Esophagus muscularis mucosa (tissue), 4 donors: ENCODE measurements around the gene DHRS12. TPM values are rescaled to one million over a fixed set of nuclear protein-coding genes. Genes with fewer than 3 reads are reported as not detected.

Experiments used
- DNase-seq: peaks from one replicate; pipeline ENCODE4 v3.0.0-alpha.2; 2017; ENCODE audit errors: extremely low spot score
- H3K27ac ChIP-seq, 4 donors: fragments of 200-600 bp; sonication (generic); replicated peaks in 1 of 4; 1 replicate in 3 of 4; 2 replicates in 1 of 4; pipeline ENCODE4 v1.5.1; 2016 to 2019; ENCODE audit warnings: mild to moderate bottlenecking in 1 of 4
- H3K27me3 ChIP-seq, 4 donors: fragments of 200-600 bp; sonication (generic); one replicate each; pipeline versions ENCODE4 v1.5.1 to v1.6.0; 2016 to 2019
- H3K36me3 ChIP-seq, 4 donors: fragments of 200-600 bp; sonication (generic); one replicate each; pipeline ENCODE4 v1.5.1; 2016 to 2019
- H3K4me1 ChIP-seq, 4 donors: fragments of 200-600 bp; sonication (generic); one replicate each; pipeline ENCODE4 v1.5.1; 2016 to 2019
- H3K4me3 ChIP-seq, 4 donors: fragments of 200-600 bp; sonication (generic); 1 replicate in 2 of 4; 2 replicates in 2 of 4; pipeline ENCODE4 v1.5.1; 2016 to 2019; ENCODE audit warnings: mild to moderate bottlenecking in 4 of 4, moderate library complexity in 1 of 4
- H3K9me3 ChIP-seq, 4 donors: fragments of 200-600 bp; sonication (generic); 1 replicate in 3 of 4; 2 replicates in 1 of 4; pipeline ENCODE4 v1.5.1; 2016 to 2019
- EP300 ChIP-seq: sonication (generic); formaldehyde crosslinking; IDR thresholded peaks from one replicate; pipeline ENCODE4 v1.6.1; 2017; ENCODE audit warnings: antibody characterized with exemption
- POLR2A ChIP-seq: fragments of 450-650 bp; IDR thresholded peaks from one replicate; pipeline ENCODE4 v1.6.1; 2017; ENCODE audit warnings: antibody characterized with exemption, moderate library complexity, mild to moderate bottlenecking, low read depth
- POLR2AphosphoS5 ChIP-seq, 2 donors: sonication (generic); formaldehyde crosslinking; IDR thresholded peaks; one replicate each; pipeline ENCODE4 v1.6.1; 2017; ENCODE audit warnings: antibody characterized with exemption in 2 of 2
- WGBS: methylation state at CpG from one replicate; pipeline ENCODE4 v1.1.5; 2018; 5-methylcytosine and 5-hydroxymethylcytosine counted together
- intact Hi-C: fragments of 100-400 bp; cut with DNase I; formaldehyde crosslinking; loops from one replicate; pipeline ENCODE4 v1.15.1; 2023
- total RNA-seq, 4 donors: library from RNA; depleted of rRNA; stranded (reverse); fragments of >200 nt; gene quantifications; one replicate each; pipeline versions ENCODE4 v1.1.0 to v1.2.1, GENCODE V29; 2016
- TF ChIP-seq, protein P1 (sequence below), 3 experiments: fragments of 200-600 bp in 2 of 3; fragments of 450-650 bp in 1 of 3; sonication (generic) in 2 of 3; IDR thresholded peaks; one replicate each; pipeline ENCODE4 v1.5.1; 2017 to 2019; ENCODE audit warnings: antibody characterized with exemption in 3 of 3, mild to moderate bottlenecking in 2 of 3, moderate library complexity in 1 of 3

The DHRS12 gene
- total RNA-seq, 4 donors from 2014 or later: 10.3 to 18.6 (median 14.9) TPM

DNA sequence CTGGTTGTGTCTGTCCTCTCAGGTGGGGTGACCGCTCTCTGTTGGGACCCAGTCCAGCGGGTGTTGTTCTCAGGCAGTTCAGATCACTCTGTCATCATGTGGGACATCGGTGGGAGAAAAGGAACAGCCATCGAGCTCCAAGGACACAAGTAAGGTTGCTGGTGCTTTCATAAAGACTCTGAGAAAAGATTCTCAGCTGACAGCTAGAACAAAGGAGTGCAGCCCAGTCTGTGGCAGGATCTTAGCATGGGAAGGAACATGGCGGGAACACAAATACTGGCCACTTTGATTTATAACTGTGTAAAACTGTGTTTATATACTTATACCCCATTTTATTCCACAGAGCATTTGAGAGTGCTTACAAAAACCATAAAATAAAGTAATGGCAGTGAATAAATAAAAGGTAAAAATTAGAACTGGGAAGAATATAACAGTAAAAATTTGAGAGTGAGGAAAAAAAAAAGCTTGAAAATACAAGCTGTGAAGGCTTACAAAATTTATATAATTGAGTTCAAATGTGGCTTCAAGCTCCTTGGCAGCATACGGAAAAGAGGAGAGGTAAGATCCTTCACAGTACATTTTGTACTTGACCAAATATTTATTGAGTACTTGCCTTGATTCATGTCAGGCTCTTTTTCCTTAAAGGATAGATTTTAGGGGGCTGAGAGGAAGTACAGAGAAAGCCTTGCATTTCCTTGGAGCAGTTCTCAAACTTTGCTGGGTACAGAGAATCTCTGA lies 64.8 kb downstream of the DHRS12 start:
- Histone ChIP-seq H3K27ac (peak overlapping the region; percentile 44 to 71 (median 66)), H3K27me3 (no peaks in the 10 kb centered on the region), H3K4me3 (no peak overlapping the region), H3K9me3 (no peaks in the 10 kb centered on the region), H3K4me1 (peaks cover 0 to 24% (median 13%) of the 10 kb centered on the region in 4 donors), H3K36me3 (peaks cover 0 to 32% (median 6%) of the 10 kb centered on the region in 4 donors)
- 87% methylated on average over 6 of the region's 6 CpGs for WGBS
- no peak for TF ChIP-seq EP300
- peak in 1 of 2 donors; percentile 8 for TF ChIP-seq POLR2AphosphoS5 (IDR thresholded peaks at IDR 0.05)
- TF ChIP-seq, protein P1, sequence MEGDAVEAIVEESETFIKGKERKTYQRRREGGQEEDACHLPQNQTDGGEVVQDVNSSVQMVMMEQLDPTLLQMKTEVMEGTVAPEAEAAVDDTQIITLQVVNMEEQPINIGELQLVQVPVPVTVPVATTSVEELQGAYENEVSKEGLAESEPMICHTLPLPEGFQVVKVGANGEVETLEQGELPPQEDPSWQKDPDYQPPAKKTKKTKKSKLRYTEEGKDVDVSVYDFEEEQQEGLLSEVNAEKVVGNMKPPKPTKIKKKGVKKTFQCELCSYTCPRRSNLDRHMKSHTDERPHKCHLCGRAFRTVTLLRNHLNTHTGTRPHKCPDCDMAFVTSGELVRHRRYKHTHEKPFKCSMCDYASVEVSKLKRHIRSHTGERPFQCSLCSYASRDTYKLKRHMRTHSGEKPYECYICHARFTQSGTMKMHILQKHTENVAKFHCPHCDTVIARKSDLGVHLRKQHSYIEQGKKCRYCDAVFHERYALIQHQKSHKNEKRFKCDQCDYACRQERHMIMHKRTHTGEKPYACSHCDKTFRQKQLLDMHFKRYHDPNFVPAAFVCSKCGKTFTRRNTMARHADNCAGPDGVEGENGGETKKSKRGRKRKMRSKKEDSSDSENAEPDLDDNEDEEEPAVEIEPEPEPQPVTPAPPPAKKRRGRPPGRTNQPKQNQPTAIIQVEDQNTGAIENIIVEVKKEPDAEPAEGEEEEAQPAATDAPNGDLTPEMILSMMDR (IDR thresholded peaks at IDR 0.05): no peak
- no peak for TF ChIP-seq POLR2A
- no peak for DNase-seq
- intact Hi-C loops: no loop called here

DNA sequence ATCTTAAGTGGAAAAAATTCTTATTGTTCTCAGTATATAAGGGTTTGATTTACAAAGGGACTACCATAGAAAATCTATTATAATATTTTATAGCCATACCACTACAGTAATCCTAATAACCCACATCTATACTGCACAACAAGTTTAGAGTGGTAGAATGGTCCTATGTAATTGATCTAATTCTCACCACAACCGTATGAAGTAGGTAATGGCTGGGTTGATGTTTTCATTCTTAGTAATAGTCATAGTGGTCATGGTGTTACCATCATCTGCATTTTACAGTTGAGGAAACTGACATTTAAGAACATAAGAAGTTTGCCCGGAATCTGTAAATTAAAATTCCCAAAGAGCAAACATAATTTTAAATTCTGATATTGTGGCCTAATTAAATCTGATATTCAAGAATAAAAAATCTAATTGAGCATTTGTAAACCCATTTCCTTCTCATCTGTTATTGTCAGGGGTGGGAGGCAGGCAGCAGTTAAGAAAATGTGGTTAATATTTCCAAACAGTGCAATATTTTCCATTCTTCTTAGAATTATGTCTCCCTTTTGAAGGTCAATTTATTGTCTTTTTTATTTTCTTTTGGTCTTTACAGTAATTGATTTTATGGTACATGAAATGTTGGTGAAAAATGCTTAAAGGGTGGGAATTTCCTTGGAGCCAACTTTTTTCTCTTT lies 65.6 kb downstream of the DHRS12 start:
- peaks cover 0 to 24% (median 13%) of the 10 kb centered on the region in 4 donors for H3K4me1 ChIP-seq
- H3K27me3 ChIP-seq: no peaks in the 10 kb centered on the region
- no peak overlapping the region for H3K4me3 ChIP-seq
- 93% methylated on average over 2 of the region's 2 CpGs for WGBS
- H3K36me3 ChIP-seq: peaks cover 0 to 32% (median 6%) of the 10 kb centered on the region in 4 donors
- intact Hi-C loops: no loop called here
- no peaks in the 10 kb centered on the region for H3K9me3 ChIP-seq
- DNase-seq: no peak
- TF ChIP-seq POLR2A: no peak
- TF ChIP-seq POLR2AphosphoS5 (IDR thresholded peaks at IDR 0.05): no peak
- TF ChIP-seq, protein P1 (IDR thresholded peaks at IDR 0.05): no peak
- TF ChIP-seq EP300: no peak
- H3K27ac ChIP-seq: peak overlapping the region; percentile 44 to 71 (median 66)

DNA sequence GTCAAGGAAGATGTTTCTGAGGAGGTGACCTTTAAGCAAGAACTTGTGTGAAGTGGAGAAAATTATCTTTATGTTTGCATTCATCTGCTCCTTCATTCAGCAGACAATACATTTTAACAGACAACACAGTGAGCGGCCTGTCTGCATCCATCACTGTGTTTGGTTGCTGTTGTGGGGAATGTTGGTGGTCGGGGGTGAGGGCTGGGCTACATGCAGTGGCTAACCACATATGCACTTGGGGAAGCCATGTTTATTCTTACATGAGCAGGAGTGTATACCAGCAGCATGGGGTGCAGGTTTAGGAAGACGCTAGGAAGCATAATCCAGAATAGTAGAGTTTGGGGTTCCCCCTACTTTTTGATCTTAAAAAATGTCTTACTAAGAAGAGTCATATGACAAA lies 66.4 kb downstream of the DHRS12 start:
- whole genome bisulfite sequencing: 94% methylated on average over 3 of the region's 3 CpGs
- DNase-seq: peak; percentile 17
- H3K9me3 ChIP-seq: no peaks in the 10 kb centered on the region
- intact Hi-C loops: no loop called here
- H3K27ac ChIP-seq: no peak overlapping the region
- H3K36me3 ChIP-seq: peaks cover 0 to 32% (median 6%) of the 10 kb centered on the region in 4 donors
- no peak overlapping the region for H3K4me3 ChIP-seq
- H3K27me3 ChIP-seq: no peaks in the 10 kb centered on the region
- peaks cover 0 to 24% (median 13%) of the 10 kb centered on the region in 4 donors for H3K4me1 ChIP-seq
- no peak for TF ChIP-seq EP300

DNA sequence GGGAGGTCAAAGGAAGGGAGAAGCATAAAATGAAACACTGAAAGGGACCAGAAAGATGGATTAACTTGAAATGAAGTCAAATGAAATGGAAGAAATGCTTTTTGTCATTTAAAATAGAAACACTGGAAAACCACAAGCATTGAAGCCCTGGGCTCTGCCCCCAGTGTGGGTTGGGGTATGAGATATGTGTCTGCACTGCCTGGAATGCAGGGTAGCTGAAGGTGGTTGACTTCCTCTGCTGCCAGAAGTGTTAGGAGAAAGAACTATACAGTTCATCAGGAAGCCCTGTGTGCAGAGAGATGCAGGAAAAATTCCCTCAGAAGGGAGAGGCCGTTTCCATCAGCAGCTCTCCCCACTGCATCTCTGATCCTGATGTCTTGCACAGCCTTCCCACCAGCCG lies 69.2 kb downstream of the DHRS12 start:
- Histone ChIP-seq H3K4me1 (peaks cover 13 to 37% (median 28%) of the 10 kb centered on the region in 4 donors), H3K9me3 (no peaks in the 10 kb centered on the region), H3K36me3 (peaks cover 0 to 10% (median 4%) of the 10 kb centered on the region in 4 donors), H3K27ac (no peak overlapping the region), H3K27me3 (no peaks in the 10 kb centered on the region), H3K4me3 (no peak overlapping the region)
- no peak for DNase-seq
- intact Hi-C loops: no loop called here
- 90% methylated on average over 2 of the region's 2 CpGs for WGBS
- TF ChIP-seq POLR2A (no peak), POLR2AphosphoS5 (IDR thresholded peaks at IDR 0.05) (no peak), EP300 (no peak)
- TF ChIP-seq, protein P1 (IDR thresholded peaks at IDR 0.05): no peak
